HEK293T (cell line): ENCODE results near the gene FCHO2.

Experiments used
- ARNT ChIP-seq: fragments of 450-650 bp; IDR thresholded peaks from 2 replicates; pipeline ENCODE4 v1.6.1; 2017; ENCODE audit warnings: mild to moderate bottlenecking
- BHLHE40 ChIP-seq: fragments of 450-650 bp; IDR thresholded peaks from 2 replicates; pipeline ENCODE4 v1.6.1; 2016; ENCODE audit warnings: mild to moderate bottlenecking, moderate library complexity, borderline replicate concordance
- ELF4 ChIP-seq: fragments of 450-650 bp; IDR thresholded peaks from 2 replicates; pipeline ENCODE4 v1.6.1; 2017; ENCODE audit warnings: antibody characterized with exemption
- FOXM1 ChIP-seq: fragments of 450-650 bp; IDR thresholded peaks from 2 replicates; pipeline ENCODE4 v1.6.1; 2017; ENCODE audit warnings: mild to moderate bottlenecking, borderline replicate concordance
- HDGF ChIP-seq: fragments of 450-650 bp; IDR thresholded peaks from 2 replicates; pipeline ENCODE4 v1.6.1; 2017; ENCODE audit warnings: antibody characterized with exemption, borderline replicate concordance
- NFRKB ChIP-seq: fragments of 450-650 bp; IDR thresholded peaks from 2 replicates; pipeline ENCODE4 v1.6.1; 2016; ENCODE audit warnings: mild to moderate bottlenecking, moderate library complexity
- ZNF384 ChIP-seq: fragments of 450-650 bp; IDR thresholded peaks from 2 replicates; pipeline ENCODE4 v1.6.1; 2016

DNA sequence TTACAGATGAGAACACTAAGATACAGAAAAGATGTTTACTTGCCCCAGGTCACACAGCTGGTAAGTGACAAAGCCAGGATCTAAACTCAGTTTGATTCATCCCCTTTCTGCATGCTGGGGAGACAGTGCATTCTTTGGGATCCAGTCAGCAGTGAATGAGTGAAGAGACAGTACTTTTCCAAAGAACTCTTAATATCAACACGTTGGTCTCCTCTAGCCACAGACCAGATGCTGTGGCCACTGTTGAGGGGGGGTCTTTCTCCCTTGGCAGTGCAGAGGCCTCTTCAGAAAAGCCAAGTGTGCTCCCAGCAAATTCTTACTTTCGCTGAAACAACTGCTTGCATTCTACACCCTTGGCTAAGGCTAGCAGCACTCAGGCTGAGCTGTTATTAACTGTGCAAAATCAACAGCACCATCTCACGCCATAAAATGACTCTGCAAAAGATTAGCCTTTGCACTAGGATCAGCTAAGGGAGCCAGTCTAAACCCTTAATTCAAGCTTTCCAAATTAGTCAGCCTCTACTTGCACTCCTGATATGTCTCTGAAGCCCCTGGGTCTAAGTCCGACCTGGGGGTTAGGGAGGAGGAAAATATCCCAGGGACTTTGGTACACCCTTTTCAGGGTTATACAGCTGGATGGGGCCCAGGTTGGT is 159.7 kb downstream of the FCHO2 start:
- no peak for TF ChIP-seq HDGF
- TF ChIP-seq BHLHE40, result no peak
- no peak for TF ChIP-seq NFRKB
- no peak for TF ChIP-seq ELF4
- no peak for TF ChIP-seq FOXM1
- no peak for TF ChIP-seq ZNF384
- no peak for TF ChIP-seq ARNT
